Ovary (tissue), 3 donors: ENCODE measurements around the gene SEC61B.

ENCODE experiments used
- POLR2A ChIP-seq: fragments of 450-650 bp; IDR thresholded peaks from one replicate; pipeline ENCODE4 v1.6.1; 2017; ENCODE audit warnings: antibody characterized with exemption, mild to moderate bottlenecking, moderate library complexity
- TF ChIP-seq, protein P1 (sequence below), 3 donors: fragments of 450-650 bp in 2 of 3; fragments of 200-600 bp in 1 of 3; IDR thresholded peaks; one replicate each; pipeline versions ENCODE4 v1.5.1 to v1.8.0; 2016 to 2022; ENCODE audit warnings: antibody characterized with exemption in 3 of 3, mild to moderate bottlenecking in 1 of 3
- donor health status: DM: no; HTN: no; CAD: no.

DNA sequence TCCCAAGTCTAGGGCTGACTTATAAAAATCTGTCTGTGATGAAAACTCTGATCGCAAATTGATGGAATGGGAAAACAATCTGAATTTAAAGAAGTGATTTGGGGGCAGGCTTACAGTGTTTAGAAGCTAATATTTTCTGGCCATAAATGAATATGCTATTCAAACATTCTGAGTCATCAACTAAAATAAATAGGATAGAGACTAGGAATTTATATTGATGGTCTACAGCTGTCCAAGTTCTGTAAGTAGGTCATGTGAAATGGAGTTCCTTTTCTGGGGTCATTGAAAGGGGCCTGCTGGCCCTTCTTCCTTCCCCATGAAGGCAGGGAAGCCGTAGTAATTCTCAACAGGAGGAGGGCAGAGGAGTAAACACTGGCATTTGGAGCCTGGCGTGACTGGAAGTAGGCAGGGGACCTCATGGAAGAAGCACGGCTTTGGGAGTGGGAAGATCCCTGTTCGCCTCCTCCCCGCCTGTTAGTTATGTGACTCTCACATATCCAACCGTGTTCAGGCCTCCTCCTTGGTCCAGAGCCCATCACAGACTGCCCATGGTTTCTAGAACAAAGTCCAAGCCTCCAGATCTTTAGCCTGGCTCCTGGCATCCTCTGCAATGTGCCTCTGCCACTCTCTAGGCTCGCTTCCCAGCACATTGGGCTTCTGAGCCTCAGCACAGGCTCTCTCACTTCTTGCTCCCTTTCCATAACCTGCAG lies 32.0 kb upstream of the SEC61B start:
- TF ChIP-seq, protein P1, sequence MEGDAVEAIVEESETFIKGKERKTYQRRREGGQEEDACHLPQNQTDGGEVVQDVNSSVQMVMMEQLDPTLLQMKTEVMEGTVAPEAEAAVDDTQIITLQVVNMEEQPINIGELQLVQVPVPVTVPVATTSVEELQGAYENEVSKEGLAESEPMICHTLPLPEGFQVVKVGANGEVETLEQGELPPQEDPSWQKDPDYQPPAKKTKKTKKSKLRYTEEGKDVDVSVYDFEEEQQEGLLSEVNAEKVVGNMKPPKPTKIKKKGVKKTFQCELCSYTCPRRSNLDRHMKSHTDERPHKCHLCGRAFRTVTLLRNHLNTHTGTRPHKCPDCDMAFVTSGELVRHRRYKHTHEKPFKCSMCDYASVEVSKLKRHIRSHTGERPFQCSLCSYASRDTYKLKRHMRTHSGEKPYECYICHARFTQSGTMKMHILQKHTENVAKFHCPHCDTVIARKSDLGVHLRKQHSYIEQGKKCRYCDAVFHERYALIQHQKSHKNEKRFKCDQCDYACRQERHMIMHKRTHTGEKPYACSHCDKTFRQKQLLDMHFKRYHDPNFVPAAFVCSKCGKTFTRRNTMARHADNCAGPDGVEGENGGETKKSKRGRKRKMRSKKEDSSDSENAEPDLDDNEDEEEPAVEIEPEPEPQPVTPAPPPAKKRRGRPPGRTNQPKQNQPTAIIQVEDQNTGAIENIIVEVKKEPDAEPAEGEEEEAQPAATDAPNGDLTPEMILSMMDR (IDR thresholded peaks at IDR 0.05), result no peak
- TF ChIP-seq POLR2A, result no peak
